Liver (tissue), 9 donors: ENCODE measurements around the gene RPUSD4. TPM values are rescaled to one million over a fixed set of nuclear protein-coding genes. Genes with fewer than 3 reads are reported as not detected.

Experiments
- DNase-seq: peaks from one replicate; pipeline ENCODE4 v3.0.0-alpha.2; 2017; ENCODE audit warnings: low spot score
- H3K27ac ChIP-seq, 2 donors: one replicate each; pipeline ENCODE4 v1.7.0; 2013; ENCODE audit warnings: inconsistent platforms in 2 of 2, low read length in 2 of 2, control low read depth in 1 of 2, low read depth in 1 of 2, mild to moderate bottlenecking in 1 of 2
- H3K27me3 ChIP-seq, 4 donors: one replicate each; pipeline versions ENCODE4 v1.6.1 to v1.7.0; 2013; ENCODE audit warnings: low read length in 3 of 4, inconsistent platforms in 1 of 4, mild to moderate bottlenecking in 1 of 4, moderate library complexity in 1 of 4; ENCODE audit not compliant: control insufficient read depth in 4 of 4, insufficient read depth in 4 of 4
- H3K36me3 ChIP-seq, 4 donors: one replicate each; pipeline versions ENCODE4 v1.6.1 to v1.7.0; 2013; ENCODE audit warnings: low read length in 3 of 4, mild to moderate bottlenecking in 3 of 4, low read depth in 1 of 4, moderate library complexity in 1 of 4; ENCODE audit not compliant: control insufficient read depth in 4 of 4, insufficient read depth in 3 of 4
- H3K4me1 ChIP-seq, 4 donors: one replicate each; pipeline versions ENCODE4 v1.6.1 to v1.7.0; 2013; ENCODE audit warnings: low read length in 3 of 4, mild to moderate bottlenecking in 3 of 4, moderate library complexity in 1 of 4; ENCODE audit not compliant: control insufficient read depth in 4 of 4, insufficient read depth in 4 of 4
- H3K4me3 ChIP-seq, 3 donors: one replicate each; pipeline versions ENCODE4 v1.6.1 to v1.7.0; 2013; ENCODE audit warnings: low read length in 3 of 3, control low read depth in 1 of 3, low read depth in 1 of 3, mild to moderate bottlenecking in 1 of 3
- H3K9ac ChIP-seq, 2 donors: one replicate each; pipeline ENCODE4 v1.7.0; 2013; ENCODE audit warnings: low read length in 2 of 2, mild to moderate bottlenecking in 2 of 2, moderate library complexity in 2 of 2, control low read depth in 1 of 2, low read depth in 1 of 2
- H3K9me3 ChIP-seq, 4 donors: one replicate each; pipeline versions ENCODE4 v1.6.1 to v1.7.0; 2013; ENCODE audit warnings: low read length in 3 of 4; ENCODE audit not compliant: control insufficient read depth in 4 of 4
- ATF3 ChIP-seq: IDR thresholded peaks from 2 replicates; pipeline ENCODE4 v1.6.1; 2016; ENCODE audit warnings: antibody characterized with exemption
- CTCF ChIP-seq: fragments of 150-350 bp; IDR thresholded peaks from 2 replicates; pipeline ENCODE4 v1.5.1; 2017; ENCODE audit warnings: improper control_type of control experiment, low read depth, low read length; ENCODE audit not compliant: missing input control
- EGR1 ChIP-seq, 2 donors: IDR thresholded peaks; 2 replicates each; pipeline ENCODE4 v1.6.1; 2016 to 2018; ENCODE audit warnings: antibody characterized with exemption in 2 of 2, low read depth in 2 of 2
- FOXA1 ChIP-seq: IDR thresholded peaks from 2 replicates; pipeline ENCODE4 v1.6.1; 2016; ENCODE audit warnings: antibody characterized with exemption
- GABPA ChIP-seq, 2 donors: IDR thresholded peaks in 1 of 2; conservative IDR thresholded peaks in 1 of 2; 2 replicates each; pipeline ENCODE4 v1.6.1; 2016; ENCODE audit warnings: antibody characterized with exemption in 2 of 2, mild to moderate bottlenecking in 1 of 2, moderate library complexity in 1 of 2
- HNF4A ChIP-seq, 2 donors: conservative IDR thresholded peaks; 2 replicates each; pipeline ENCODE4 v1.6.1; 2016; ENCODE audit warnings: antibody characterized with exemption in 2 of 2, mild to moderate bottlenecking in 2 of 2
- HNF4G ChIP-seq: IDR thresholded peaks from 2 replicates; pipeline ENCODE4 v1.6.1; 2016; ENCODE audit warnings: antibody characterized with exemption
- MAX ChIP-seq: IDR thresholded peaks from 2 replicates; pipeline ENCODE4 v1.6.1; 2016; ENCODE audit warnings: antibody characterized with exemption
- NR2F2 ChIP-seq: IDR thresholded peaks from 2 replicates; pipeline ENCODE4 v1.6.1; 2016; ENCODE audit warnings: antibody characterized with exemption
- RAD21 ChIP-seq, 2 donors: IDR thresholded peaks; 2 replicates each; pipeline ENCODE4 v1.6.1; 2016; ENCODE audit warnings: antibody characterized with exemption in 2 of 2, mild to moderate bottlenecking in 2 of 2
- REST ChIP-seq: IDR thresholded peaks from 2 replicates; pipeline ENCODE4 v1.6.1; 2016; ENCODE audit warnings: antibody characterized with exemption, mild to moderate bottlenecking
- RXRA ChIP-seq, 2 donors: IDR thresholded peaks; 2 replicates each; pipeline ENCODE4 v1.6.1; 2017 to 2018; ENCODE audit warnings: antibody characterized with exemption in 2 of 2, mild to moderate bottlenecking in 1 of 2
- SP1 ChIP-seq: IDR thresholded peaks from 2 replicates; pipeline ENCODE4 v1.6.1; 2018; ENCODE audit warnings: antibody characterized with exemption, mild to moderate bottlenecking
- TAF1 ChIP-seq: conservative IDR thresholded peaks from 2 replicates; pipeline ENCODE4 v1.6.1; 2016; ENCODE audit warnings: antibody characterized with exemption, mild to moderate bottlenecking
- ZBTB33 ChIP-seq: IDR thresholded peaks from 2 replicates; pipeline ENCODE4 v1.6.1; 2016; ENCODE audit warnings: antibody characterized with exemption
- WGBS: extraction: QIAGEN DNeasy Blood & Tissue Kit; methylation state at CpG from one replicate; pipeline ENCODE4 v1.1.7; 2013; 5-methylcytosine and 5-hydroxymethylcytosine counted together
- polyA plus RNA-seq, 2 donors: library from polyadenylated mRNA; stranded (reverse) in 1 of 2; unstranded in 1 of 2; fragments of 200-250 nt in 1 of 2; fragments of >200 nt in 1 of 2; fragmentation: Nextera tagmentation in 1 of 2; extraction: Ambion mirVana in 1 of 2; gene quantifications; one replicate each; pipeline versions ENCODE4 v1.2.1 to v1.2.3, GENCODE V29; 2013 to 2015
- total RNA-seq, 2 donors: library from RNA; depleted of rRNA; stranded (reverse); fragments of >200 nt; gene quantifications; one replicate each; pipeline ENCODE4 v1.2.3, GENCODE V29; 2014
- donor health status: healthy.
- donor health status: healthy.
- donor health status: healthy.
- donor health status: healthy.
- donor health status: healthy.

RPUSD4 gene
- total and polyA plus RNA-seq, 4 donors = 9.4 to 23.7 (median 17.2) TPM

- Histone ChIP-seq H3K9ac (no peak overlapping the region), H3K4me1 (peaks cover 0 to 7% (median 5%) of the 10 kb centered on the region in 4 donors), H3K36me3 (no peaks in the 10 kb centered on the region), H3K9me3 (no peaks in the 10 kb centered on the region), H3K27me3 (no peaks in the 10 kb centered on the region), H3K27ac (no peak overlapping the region), H3K4me3 (no peak overlapping the region)
- TF ChIP-seq FOXA1 (no peak), NR2F2 (no peak), ZBTB33 (no peak), TAF1 (no peak), EGR1 (IDR thresholded peaks at IDR 0.05; ENCODE audit: low read depth in 2 of 2) (no peak), CTCF (no peak)
- DNase-seq = no peak
- WGBS = 82% methylated on average over 4 of the region's 4 CpGs
Observed at GRCh38 chr11:126219547-126219946, 8.1 kb upstream of the RPUSD4 start.

GRCh38 chr11:126217491-126217890 lies 6.0 kb upstream of the RPUSD4 start:
- Histone ChIP-seq H3K36me3 (no peaks in the 10 kb centered on the region), H3K27me3 (no peaks in the 10 kb centered on the region), H3K27ac (no peak overlapping the region), H3K9ac (no peak overlapping the region), H3K4me1 (peaks cover 0 to 14% (median 10%) of the 10 kb centered on the region in 4 donors), H3K9me3 (no peaks in the 10 kb centered on the region), H3K4me3 (no peak overlapping the region)
- DNase-seq = no peak
- TF ChIP-seq MAX (no peak), TAF1 (no peak), ZBTB33 (no peak), REST (no peak), RXRA (IDR thresholded peaks at IDR 0.05) (no peak), ATF3 (no peak), RAD21 (IDR thresholded peaks at IDR 0.05) (no peak), GABPA (IDR thresholded peaks at IDR 0.05 in 1 of 2, conservative IDR thresholded peaks at IDR 0.05 in 1 of 2) (no peak), HNF4A (conservative IDR thresholded peaks at IDR 0.05) (no peak), HNF4G (no peak), CTCF (no peak), NR2F2 (no peak), SP1 (no peak), EGR1 (IDR thresholded peaks at IDR 0.05; ENCODE audit: low read depth in 2 of 2) (no peak)
- 70% methylated on average over 1 of the region's 1 CpG for WGBS
